GM20000 (cell line): ENCODE data around the gene KIAA0825.

Experiments
- DNase-seq: peaks from one replicate; pipeline ENCODE4 v3.0.0; 2012; ENCODE audit warnings: low spot score
- CTCF ChIP-seq: IDR thresholded peaks from 2 replicates; pipeline ENCODE4 v1.5.1; 2012; ENCODE audit warnings: mild to moderate bottlenecking, control low read depth; ENCODE audit errors: extremely low read depth, missing control alignments

The KIAA0825 gene

GRCh38 chr5:94551858-94552257, 66.5 kb downstream of the KIAA0825 start:
- no peak for TF ChIP-seq CTCF
- DNase-seq: no peak

GRCh38 chr5:94545870-94546625, 72.4 kb downstream of the KIAA0825 start:
- TF ChIP-seq CTCF: no peak
- no peak for DNase-seq

GRCh38 chr5:94544875-94545547, 73.4 kb downstream of the KIAA0825 start:
- TF ChIP-seq CTCF: no peak
- DNase-seq: no peak

- no peak for DNase-seq
- TF ChIP-seq CTCF: no peak
These were observed 74.3 kb downstream of the KIAA0825 start for GRCh38 chr5:94544031-94544650.

GRCh38 chr5:94540856-94541494, 77.4 kb downstream of the KIAA0825 start:
- TF ChIP-seq CTCF: no peak
- no peak for DNase-seq

- TF ChIP-seq CTCF: no peak
- DNase-seq: no peak
These were observed 80.1 kb downstream of the KIAA0825 start for GRCh38 chr5:94538260-94538659.

GRCh38 chr5:94526706-94527105, 91.7 kb downstream of the KIAA0825 start:
- DNase-seq: no peak

More at GRCh38 chr5:94526706-94527105, 91.7 kb downstream of the KIAA0825 start:
- TF ChIP-seq CTCF: no peak
